ENCODE data around the gene AKR1C8.
"Not testable (repeated sequence)": the region's sequence is repeated elsewhere in the genome, so short reads cannot be mapped to it uniquely, and the experiment has no call there.

The AKR1C8 gene

GRCh38 chr10:5175581-5175980, 9.4 kb downstream of the AKR1C8 start:
- H3K27me3 ChIP-seq (ENCODE audit: insufficient read depth, low read length); H3K9ac ChIP-seq (ENCODE audit: low read length): not testable (repeated sequence)

GRCh38 chr10:5168897-5169420, 16.0 kb downstream of the AKR1C8 start:
- no peak for DNase-seq
- Histone ChIP-seq H2AK5ac (ENCODE audit: low read length) (no peak overlapping the region), H3K23ac (ENCODE audit: low read length) (no peak overlapping the region), H4K91ac (ENCODE audit: low read depth, low read length) (no peak overlapping the region), H3K4me1 (ENCODE audit: control insufficient read depth in 1 of 2, insufficient read depth in 2 of 2, low read length in 2 of 2) (no peaks in the 10 kb centered on the region), H2BK5ac (ENCODE audit: low read depth, low read length, poor library complexity) (no peak overlapping the region), H4K8ac (ENCODE audit: low read depth, low read length) (no peak overlapping the region), H4K12ac (ENCODE audit: low read depth, low read length) (no peak overlapping the region), H3K4me3 (ENCODE audit: low read depth, low read length) (no peak overlapping the region), H2BK120ac (ENCODE audit: insufficient read depth, low read length, poor library complexity) (no peak overlapping the region), H3K4me2 (ENCODE audit: low read length) (no peak overlapping the region), H3K79me1 (ENCODE audit: low read length) (no peaks in the 10 kb centered on the region), H3K9ac (ENCODE audit: low read length) (no peak overlapping the region), H3K27me3 (ENCODE audit: insufficient read depth, low read length) (no peaks in the 10 kb centered on the region), H2BK12ac (ENCODE audit: low read length) (no peak overlapping the region), H3K14ac (ENCODE audit: low read length) (no peak overlapping the region), H2AFZ (ENCODE audit: insufficient read depth, low read length, poor library complexity) (no peak overlapping the region), H3K4ac (ENCODE audit: low read depth, low read length) (no peak overlapping the region), H3K79me2 (ENCODE audit: control insufficient read depth, insufficient read depth, low read length, poor library complexity) (no peaks in the 10 kb centered on the region), H3K18ac (ENCODE audit: low read length) (no peak overlapping the region), H3K9me3 (ENCODE audit: insufficient read depth, low read depth, low read length) (peaks cover 3% of the 10 kb centered on the region), H3K27ac (ENCODE audit: low read depth, low read length) (no peak overlapping the region), H3K36me3 (ENCODE audit: control insufficient read depth in 1 of 2, insufficient read depth in 2 of 2, low read length in 2 of 2) (no peaks in the 10 kb centered on the region)
- no CpG with 5 or more reads among the region's 5 CpGs for WGBS (ENCODE audit: extremely low coverage, insufficient coverage, insufficient read length)

More at GRCh38 chr10:5175581-5175980, 9.4 kb downstream of the AKR1C8 start:
- not testable (repeated sequence) for H3K18ac ChIP-seq (ENCODE audit: low read length); H4K12ac ChIP-seq (ENCODE audit: low read depth, low read length); H3K23ac ChIP-seq (ENCODE audit: low read length); H4K8ac ChIP-seq (ENCODE audit: low read depth, low read length); H2BK12ac ChIP-seq (ENCODE audit: low read length); H3K4ac ChIP-seq (ENCODE audit: low read depth, low read length); H2BK5ac ChIP-seq (ENCODE audit: low read depth, low read length, poor library complexity); H3K4me2 ChIP-seq (ENCODE audit: low read length); H2AK5ac ChIP-seq (ENCODE audit: low read length); H3K27ac ChIP-seq (ENCODE audit: low read depth, low read length); DNase-seq; H3K36me3 ChIP-seq (ENCODE audit: control insufficient read depth in 1 of 2, insufficient read depth in 2 of 2, low read length in 2 of 2); H3K14ac ChIP-seq (ENCODE audit: low read length); H3K4me3 ChIP-seq (ENCODE audit: low read depth, low read length); H3K4me1 ChIP-seq (ENCODE audit: control insufficient read depth in 1 of 2, insufficient read depth in 2 of 2, low read length in 2 of 2); H4K91ac ChIP-seq (ENCODE audit: low read depth, low read length); H2BK120ac ChIP-seq (ENCODE audit: insufficient read depth, low read length, poor library complexity); H3K9me3 ChIP-seq (ENCODE audit: insufficient read depth, low read depth, low read length); H2AFZ ChIP-seq (ENCODE audit: insufficient read depth, low read length, poor library complexity); H3K79me2 ChIP-seq (ENCODE audit: control insufficient read depth, insufficient read depth, low read length, poor library complexity); H3K79me1 ChIP-seq (ENCODE audit: low read length)
- no CpG with 5 or more reads among the region's 3 CpGs for WGBS (ENCODE audit: extremely low coverage, insufficient coverage, insufficient read length)

GRCh38 chr10:5165738-5166137, 19.2 kb downstream of the AKR1C8 start:
- Histone ChIP-seq H2AK5ac (ENCODE audit: low read length) (no peak overlapping the region), H3K4me2 (ENCODE audit: low read length) (no peak overlapping the region), H3K27ac (ENCODE audit: low read depth, low read length) (no peak overlapping the region), H3K79me1 (ENCODE audit: low read length) (no peaks in the 10 kb centered on the region), H3K18ac (ENCODE audit: low read length) (no peak overlapping the region), H3K36me3 (ENCODE audit: control insufficient read depth in 1 of 2, insufficient read depth in 2 of 2, low read length in 2 of 2) (no peaks in the 10 kb centered on the region), H4K12ac (ENCODE audit: low read depth, low read length) (no peak overlapping the region), H3K14ac (ENCODE audit: low read length) (no peak overlapping the region), H3K9ac (ENCODE audit: low read length) (no peak overlapping the region), H3K9me3 (ENCODE audit: insufficient read depth, low read depth, low read length) (peaks cover 9% of the 10 kb centered on the region), H2AFZ (ENCODE audit: insufficient read depth, low read length, poor library complexity) (no peak overlapping the region), H2BK120ac (ENCODE audit: insufficient read depth, low read length, poor library complexity) (no peak overlapping the region), H4K91ac (ENCODE audit: low read depth, low read length) (no peak overlapping the region), H3K23ac (ENCODE audit: low read length) (no peak overlapping the region), H2BK5ac (ENCODE audit: low read depth, low read length, poor library complexity) (no peak overlapping the region), H2BK12ac (ENCODE audit: low read length) (no peak overlapping the region), H3K27me3 (ENCODE audit: insufficient read depth, low read length) (no peaks in the 10 kb centered on the region), H4K8ac (ENCODE audit: low read depth, low read length) (no peak overlapping the region), H3K79me2 (ENCODE audit: control insufficient read depth, insufficient read depth, low read length, poor library complexity) (no peaks in the 10 kb centered on the region), H3K4ac (ENCODE audit: low read depth, low read length) (no peak overlapping the region), H3K4me3 (ENCODE audit: low read depth, low read length) (no peak overlapping the region), H3K4me1 (ENCODE audit: control insufficient read depth in 1 of 2, insufficient read depth in 2 of 2, low read length in 2 of 2) (no peaks in the 10 kb centered on the region)
- WGBS (ENCODE audit: extremely low coverage, insufficient coverage, insufficient read length), result no CpG with 5 or more reads among the region's 1 CpG
- peak in 1 of 2 donors; percentile 1 for DNase-seq

DNA sequence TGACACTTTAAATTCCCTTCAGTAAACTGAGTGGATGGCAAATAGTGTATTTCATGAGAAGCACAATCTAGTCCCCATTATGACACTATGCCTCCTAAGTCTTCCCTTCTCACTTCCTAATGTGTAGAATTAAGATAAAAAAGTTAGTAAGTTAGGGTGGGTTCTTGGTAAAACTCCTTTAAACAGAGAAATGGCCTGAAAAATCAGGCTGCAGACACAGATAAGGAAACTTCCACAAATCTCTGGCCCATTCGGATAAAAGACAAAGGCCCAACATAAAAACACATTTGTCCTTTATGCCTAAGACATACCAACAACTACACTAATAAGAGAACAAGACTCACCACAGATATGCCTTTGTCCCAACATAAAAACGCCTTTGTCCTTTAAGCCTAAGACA, 21.5 kb downstream of the AKR1C8 start:
- H3K14ac ChIP-seq (ENCODE audit: low read length), result no peak overlapping the region
- H3K23ac ChIP-seq (ENCODE audit: low read length), result no peak overlapping the region
- H2AFZ ChIP-seq (ENCODE audit: insufficient read depth, low read length, poor library complexity), result no peak overlapping the region
- no peaks in the 10 kb centered on the region for H3K36me3 ChIP-seq (ENCODE audit: control insufficient read depth in 1 of 2, insufficient read depth in 2 of 2, low read length in 2 of 2)
- no CpG with 5 or more reads among the region's 2 CpGs for whole genome bisulfite sequencing (ENCODE audit: extremely low coverage, insufficient coverage, insufficient read length)
- H3K4me3 ChIP-seq (ENCODE audit: low read depth, low read length), result no peak overlapping the region
- H3K27me3 ChIP-seq (ENCODE audit: insufficient read depth, low read length), result no peaks in the 10 kb centered on the region
- H2BK5ac ChIP-seq (ENCODE audit: low read depth, low read length, poor library complexity), result no peak overlapping the region
- no peak overlapping the region for H3K9ac ChIP-seq (ENCODE audit: low read length)
- no peak overlapping the region for H3K4ac ChIP-seq (ENCODE audit: low read depth, low read length)
- no peak overlapping the region for H4K91ac ChIP-seq (ENCODE audit: low read depth, low read length)
- no peak overlapping the region for H2BK120ac ChIP-seq (ENCODE audit: insufficient read depth, low read length, poor library complexity)
- H3K27ac ChIP-seq (ENCODE audit: low read depth, low read length), result no peak overlapping the region
- H3K4me1 ChIP-seq (ENCODE audit: control insufficient read depth in 1 of 2, insufficient read depth in 2 of 2, low read length in 2 of 2), result no peaks in the 10 kb centered on the region
- no peak for DNase-seq
- H2BK12ac ChIP-seq (ENCODE audit: low read length), result no peak overlapping the region
- H4K12ac ChIP-seq (ENCODE audit: low read depth, low read length), result no peak overlapping the region
- H4K8ac ChIP-seq (ENCODE audit: low read depth, low read length), result no peak overlapping the region
- no peak overlapping the region for H3K4me2 ChIP-seq (ENCODE audit: low read length)
- no peaks in the 10 kb centered on the region for H3K79me2 ChIP-seq (ENCODE audit: control insufficient read depth, insufficient read depth, low read length, poor library complexity)
- no peaks in the 10 kb centered on the region for H3K79me1 ChIP-seq (ENCODE audit: low read length)
- H3K9me3 ChIP-seq (ENCODE audit: insufficient read depth, low read depth, low read length), result peaks cover 13% of the 10 kb centered on the region
- no peak overlapping the region for H2AK5ac ChIP-seq (ENCODE audit: low read length)
- H3K18ac ChIP-seq (ENCODE audit: low read length), result no peak overlapping the region

Measured in trophoblast cell (in vitro differentiated cells and primary cell).